Stomach (tissue), 9 donors: ENCODE data around the gene CHD8. TPM values are rescaled to one million over a fixed set of nuclear protein-coding genes. Genes with fewer than 3 reads are reported as not detected.

Source experiments
- DNase-seq, 2 donors: peaks; one replicate each; pipeline versions ENCODE4 v3.0.0 to v3.0.0-alpha.2; 2013 to 2019
- H3K27ac ChIP-seq, 5 donors: fragments of 200-600 bp in 4 of 5; sonication (generic) in 4 of 5; one replicate each; pipeline ENCODE4 v1.5.1; 2013 to 2019; ENCODE audit warnings: mild to moderate bottlenecking in 1 of 5, moderate library complexity in 1 of 5
- H3K27me3 ChIP-seq, 3 donors: fragments of 200-600 bp; sonication (generic); one replicate each; pipeline ENCODE4 v1.5.1; 2017 to 2019; ENCODE audit warnings: mixed run types in 1 of 3
- H3K36me3 ChIP-seq, 4 donors: fragments of 200-600 bp; sonication (generic); 1 replicate in 3 of 4; 2 replicates in 1 of 4; pipeline ENCODE4 v1.5.1; 2016 to 2019
- H3K4me1 ChIP-seq, 4 donors: fragments of 200-600 bp; sonication (generic); one replicate each; pipeline ENCODE4 v1.5.1; 2016 to 2019
- H3K4me3 ChIP-seq, 4 donors: fragments of 200-600 bp; sonication (generic) in 3 of 4; one replicate each; pipeline ENCODE4 v1.5.1; 2016 to 2019; ENCODE audit warnings: mild to moderate bottlenecking in 1 of 4
- H3K9me3 ChIP-seq, 4 donors: fragments of 200-600 bp; sonication (generic); one replicate each; pipeline ENCODE4 v1.5.1; 2016 to 2019
- EP300 ChIP-seq: sonication (generic); formaldehyde crosslinking; IDR thresholded peaks from one replicate; pipeline ENCODE4 v1.6.1; 2017; ENCODE audit warnings: antibody characterized with exemption
- POLR2A ChIP-seq, 4 donors: fragments of 450-650 bp; IDR thresholded peaks; one replicate each; pipeline ENCODE4 v1.6.1; 2016; ENCODE audit warnings: antibody characterized with exemption in 4 of 4, control low read depth in 2 of 4, mild to moderate bottlenecking in 1 of 4, moderate library complexity in 1 of 4
- POLR2AphosphoS5 ChIP-seq, 3 donors: sonication (generic); formaldehyde crosslinking; IDR thresholded peaks; one replicate each; pipeline ENCODE4 v1.6.1; 2016; ENCODE audit warnings: antibody characterized with exemption in 3 of 3
- WGBS, 5 donors: extraction: QIAGEN DNeasy Blood & Tissue Kit in 3 of 5; methylation state at CpG; one replicate each; pipeline versions ENCODE4 v1.1.5 to v1.1.7; 2013 to 2018; 5-methylcytosine and 5-hydroxymethylcytosine counted together
- intact Hi-C: fragments of 100-400 bp; cut with DNase I; formaldehyde crosslinking; loops from one replicate; pipeline ENCODE4 v1.15.1; 2023; ENCODE audit warnings: low total_unique reads
- polyA plus RNA-seq, 3 donors: library from polyadenylated mRNA; stranded (reverse); fragments of 200-250 nt; gene quantifications; one replicate each; pipeline ENCODE4 v1.2.3, GENCODE V29; 2013
- total RNA-seq, 5 donors: library from RNA; depleted of rRNA; stranded (reverse); fragments of >200 nt; gene quantifications; one replicate each; pipeline versions ENCODE4 v1.1.0 to v1.2.3, GENCODE V29; 2014 to 2016
- TF ChIP-seq, protein P1 (sequence below), 7 experiments: fragments of 450-650 bp in 4 of 7; fragments of 200-600 bp in 3 of 7; sonication (generic) in 3 of 7; IDR thresholded peaks; one replicate each; pipeline ENCODE4 v1.5.1; 2016 to 2019; ENCODE audit warnings: antibody characterized with exemption in 7 of 7, control low read depth in 2 of 7, mild to moderate bottlenecking in 1 of 7
- donor health status: healthy with polysubstance abuse.
- donor health status: Bipolar disorder and iron deficiency.
- donor health status: healthy.

The CHD8 gene
- total and polyA plus RNA-seq, 8 donors, result 13.6 to 117 (median 42.8) TPM

GRCh38 chr14:21501568-21501967 is 45.6 kb upstream of the CHD8 start:
- WGBS, 5 donors, result 93 to 100% (median 94%) methylated on average over 5 of the region's 5 CpGs
- Histone ChIP-seq H3K4me3 (no peak overlapping the region), H3K27ac (no peak overlapping the region), H3K4me1 (peaks cover 0 to 16% (median 8%) of the 10 kb centered on the region in 4 donors), H3K36me3 (peaks cover 48 to 79% (median 72%) of the 10 kb centered on the region in 4 donors), H3K9me3 (no peaks in the 10 kb centered on the region), H3K27me3 (no peaks in the 10 kb centered on the region)
- DNase-seq, result no peak
- intact Hi-C loops, result no loop called here
- no peak for TF ChIP-seq POLR2A (IDR thresholded peaks at IDR 0.05)
- TF ChIP-seq, protein P1, sequence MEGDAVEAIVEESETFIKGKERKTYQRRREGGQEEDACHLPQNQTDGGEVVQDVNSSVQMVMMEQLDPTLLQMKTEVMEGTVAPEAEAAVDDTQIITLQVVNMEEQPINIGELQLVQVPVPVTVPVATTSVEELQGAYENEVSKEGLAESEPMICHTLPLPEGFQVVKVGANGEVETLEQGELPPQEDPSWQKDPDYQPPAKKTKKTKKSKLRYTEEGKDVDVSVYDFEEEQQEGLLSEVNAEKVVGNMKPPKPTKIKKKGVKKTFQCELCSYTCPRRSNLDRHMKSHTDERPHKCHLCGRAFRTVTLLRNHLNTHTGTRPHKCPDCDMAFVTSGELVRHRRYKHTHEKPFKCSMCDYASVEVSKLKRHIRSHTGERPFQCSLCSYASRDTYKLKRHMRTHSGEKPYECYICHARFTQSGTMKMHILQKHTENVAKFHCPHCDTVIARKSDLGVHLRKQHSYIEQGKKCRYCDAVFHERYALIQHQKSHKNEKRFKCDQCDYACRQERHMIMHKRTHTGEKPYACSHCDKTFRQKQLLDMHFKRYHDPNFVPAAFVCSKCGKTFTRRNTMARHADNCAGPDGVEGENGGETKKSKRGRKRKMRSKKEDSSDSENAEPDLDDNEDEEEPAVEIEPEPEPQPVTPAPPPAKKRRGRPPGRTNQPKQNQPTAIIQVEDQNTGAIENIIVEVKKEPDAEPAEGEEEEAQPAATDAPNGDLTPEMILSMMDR (IDR thresholded peaks at IDR 0.05), result no peak
- TF ChIP-seq EP300, result no peak

- Histone ChIP-seq H3K4me1 (no peaks in the 10 kb centered on the region), H3K27ac (no peak overlapping the region), H3K27me3 (no peaks in the 10 kb centered on the region), H3K4me3 (no peak overlapping the region), H3K9me3 (no peaks in the 10 kb centered on the region), H3K36me3 (peaks cover 72 to 100% (median 100%) of the 10 kb centered on the region in 4 donors)
- intact Hi-C loops, result loop anchor here (10.0 kb wide), 1 partner anchor 56 kb away; no protein-coding TSS in a partner anchor
- WGBS, 5 donors, result 61 to 64% (median 63%) methylated on average over 5 of the region's 5 CpGs
- DNase-seq, result peak in 1 of 2 donors; percentile 79
- no peak for TF ChIP-seq EP300
- TF ChIP-seq, protein P1 (IDR thresholded peaks at IDR 0.05), result peak in 3 of 7 experiments; percentile 28 to 41 (median 37)
These were observed 42.9 kb upstream of the CHD8 start for GRCh38 chr14:21498540-21499526.

DNA sequence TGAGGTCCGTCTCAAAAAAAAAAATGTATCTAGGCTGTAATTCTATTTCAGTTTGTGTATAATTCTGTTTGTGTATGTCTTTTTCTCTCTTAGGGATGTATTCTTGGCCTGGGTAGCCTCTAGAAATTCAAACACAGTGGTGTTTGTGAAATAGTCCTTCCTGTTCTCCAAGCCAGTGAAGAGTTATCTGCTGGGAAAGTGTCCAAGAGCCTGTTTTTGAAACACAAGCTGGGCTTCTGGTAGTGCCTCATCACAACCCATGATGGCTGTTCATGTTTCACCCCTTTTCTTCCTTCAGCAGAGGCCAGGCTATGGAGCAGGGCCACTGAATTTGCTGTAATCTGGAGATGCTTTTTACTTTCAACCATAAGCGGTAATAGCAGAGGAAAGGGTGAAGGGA is 40.5 kb upstream of the CHD8 start:
- no peak for DNase-seq
- TF ChIP-seq POLR2A (IDR thresholded peaks at IDR 0.05) (no peak), POLR2AphosphoS5 (IDR thresholded peaks at IDR 0.05) (no peak), EP300 (no peak)
- TF ChIP-seq, protein P1 (IDR thresholded peaks at IDR 0.05), result no peak
- intact Hi-C loops, result loop anchor here (10.0 kb wide), 1 partner anchor 58 kb away; no protein-coding TSS in a partner anchor
- no peaks in the 10 kb centered on the region for H3K27me3 ChIP-seq
- H3K27ac ChIP-seq, result no peak overlapping the region
- no peaks in the 10 kb centered on the region for H3K9me3 ChIP-seq
- peaks cover 84 to 100% (median 100%) of the 10 kb centered on the region in 4 donors for H3K36me3 ChIP-seq
- no peak overlapping the region for H3K4me3 ChIP-seq
- WGBS, 5 donors, result 85 to 91% (median 88%) methylated on average over 2 of the region's 2 CpGs
- no peaks in the 10 kb centered on the region for H3K4me1 ChIP-seq

- H3K4me3 ChIP-seq, result no peak overlapping the region
- H3K9me3 ChIP-seq, result no peaks in the 10 kb centered on the region
- 50 to 89% (median 70%) methylated on average over 2 of the region's 2 CpGs for WGBS, 5 donors
- H3K36me3 ChIP-seq, result peaks cover 84 to 100% (median 100%) of the 10 kb centered on the region in 4 donors
- no peak overlapping the region for H3K27ac ChIP-seq
- H3K27me3 ChIP-seq, result no peaks in the 10 kb centered on the region
- intact Hi-C loops, result loop anchor here (10.0 kb wide), 1 partner anchor 60 kb away; no protein-coding TSS in a partner anchor
- DNase-seq, result no peak
- no peaks in the 10 kb centered on the region for H3K4me1 ChIP-seq
- TF ChIP-seq EP300 (no peak), POLR2A (IDR thresholded peaks at IDR 0.05) (no peak), POLR2AphosphoS5 (IDR thresholded peaks at IDR 0.05) (no peak)
- TF ChIP-seq, protein P1 (IDR thresholded peaks at IDR 0.05), result no peak
These were observed 39.2 kb upstream of the CHD8 start for GRCh38 chr14:21494902-21495762.
